Panc1 (cell line): ENCODE results near the gene MSANTD4.

ENCODE experiments used
- CTCF ChIP-seq: fragments of 450-650 bp; IDR thresholded peaks from 2 replicates; pipeline ENCODE4 v1.5.1; 2017; ENCODE audit warnings: mild to moderate bottlenecking
- POLR2AphosphoS5 ChIP-seq: IDR thresholded peaks from 2 replicates; pipeline ENCODE4 v1.6.1; 2012; ENCODE audit warnings: mild to moderate bottlenecking, low read depth, low read length, moderate library complexity

- no peak for TF ChIP-seq CTCF
- no peak for TF ChIP-seq POLR2AphosphoS5
Measured at GRCh38 chr11:106061954-106062949, 40.2 kb upstream of the MSANTD4 start.
